ENCODE results near the gene MFN2.

DNA sequence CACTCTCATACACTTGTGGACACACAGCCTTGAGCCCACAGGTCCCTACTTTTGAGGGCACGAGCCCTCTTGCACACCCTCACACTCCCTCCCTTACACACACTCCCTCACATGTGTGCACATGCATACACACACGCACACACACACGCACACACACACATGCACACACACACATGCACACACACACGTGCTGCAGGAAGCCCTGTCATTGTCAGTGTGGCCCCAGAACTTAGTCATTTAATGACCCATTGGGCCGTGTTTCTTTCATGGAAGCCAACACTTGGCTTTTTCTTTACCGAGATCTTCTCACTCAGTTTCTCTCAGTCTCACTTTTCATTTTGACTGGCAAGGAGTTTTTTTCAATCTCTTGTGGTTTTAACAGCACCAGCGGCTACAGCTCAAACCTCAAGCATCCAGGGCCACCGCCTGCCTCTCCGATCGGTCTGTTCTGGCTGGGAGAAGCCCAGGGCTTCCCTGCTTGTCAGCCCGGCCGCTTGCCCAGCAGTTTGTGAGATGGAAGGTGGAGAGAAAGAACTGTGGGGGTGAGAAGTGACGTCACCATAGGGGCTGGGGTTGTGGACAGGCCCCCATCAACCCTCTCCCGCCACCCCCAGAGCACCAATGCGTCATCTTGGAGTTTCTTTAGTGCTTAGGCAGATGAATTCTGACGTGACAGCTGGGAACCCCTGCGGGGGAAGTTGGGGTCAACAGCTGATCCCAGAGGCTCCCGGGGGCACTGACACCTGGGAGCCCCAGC lies 67.1 kb downstream of the MFN2 start:
- TF ChIP-seq POLR2A (IDR thresholded peaks at IDR 0.05; ENCODE audit: low read length) (no peak), GATA1 (IDR thresholded peaks at IDR 0.05; ENCODE audit: low read depth, low read length) (no peak)

Data from erythroblast (primary cell).